SU-DHL-6 (cell line): ENCODE results near the gene MEX3A.

Source experiments
- H2AFZ ChIP-seq: fragments of 200-600 bp; sonication (generic); 2 replicates; pipeline ENCODE4 v1.6.1; 2014; ENCODE audit warnings: low read depth, mild to moderate bottlenecking, moderate library complexity, mixed read lengths, antibody characterized with exemption, low read length; ENCODE audit not compliant: severe bottlenecking
- H3F3A ChIP-seq: fragments of 200-600 bp; shearing (Covaris generic); 2 replicates; pipeline ENCODE4 v1.6.0; 2016; ENCODE audit warnings: antibody characterized with exemption, mild to moderate bottlenecking; ENCODE audit not compliant: insufficient read depth
- H3K27ac ChIP-seq: fragments of 200-600 bp; sonication (generic); 2 replicates; pipeline ENCODE4 v1.5.1; 2016; ENCODE audit warnings: low read depth, mild to moderate bottlenecking, low read length, moderate library complexity, mixed read lengths
- H3K27me3 ChIP-seq: fragments of 200-600 bp; sonication (generic), shearing (Covaris generic); 2 replicates; pipeline ENCODE4 v1.6.0; 2014; ENCODE audit warnings: mild to moderate bottlenecking, low read length
- H3K36me3 ChIP-seq: fragments of 200-600 bp; sonication (generic); 2 replicates; pipeline ENCODE4 v1.6.1; 2014; ENCODE audit warnings: mild to moderate bottlenecking, low read length, mixed read lengths
- H3K4me2 ChIP-seq: fragments of 300-600, 200-600 bp; shearing (Covaris generic), sonication (generic); 2 replicates; pipeline ENCODE4 v1.6.0; 2014; ENCODE audit warnings: low read length, low read depth, mild to moderate bottlenecking; ENCODE audit not compliant: poor library complexity, severe bottlenecking
- H3K4me3 ChIP-seq: fragments of 200-600 bp; sonication (generic); 2 replicates; pipeline ENCODE4 v1.5.1; 2014; ENCODE audit warnings: antibody characterized with exemption, low read length, mild to moderate bottlenecking, mixed read lengths; ENCODE audit not compliant: insufficient read depth, poor library complexity, severe bottlenecking
- H3K79me2 ChIP-seq: fragments of 200-600 bp; sonication (generic); 2 replicates; pipeline ENCODE4 v1.6.1; 2014; ENCODE audit warnings: mild to moderate bottlenecking, low read length, moderate library complexity; ENCODE audit not compliant: insufficient read depth
- H3K9ac ChIP-seq: fragments of 200-600 bp; sonication (generic); 2 replicates; pipeline ENCODE4 v1.7.0; 2014; ENCODE audit warnings: mild to moderate bottlenecking, low read length
- H3K9me2 ChIP-seq: fragments of 200-600 bp; sonication (generic); replicated peaks from 2 replicates; pipeline ENCODE4 v1.6.1; 2014; ENCODE audit warnings: low read length; ENCODE audit not compliant: insufficient read depth
- H3K9me3 ChIP-seq: fragments of 200-600 bp; sonication (generic); 2 replicates; pipeline ENCODE4 v1.6.1; 2014; ENCODE audit warnings: low read length, mixed read lengths; ENCODE audit not compliant: insufficient read depth
- H4K20me1 ChIP-seq: fragments of 200-600 bp; sonication (generic); 2 replicates; pipeline ENCODE4 v1.6.1; 2014; ENCODE audit warnings: low read depth, mild to moderate bottlenecking, antibody characterized with exemption, low read length, moderate library complexity, mixed read lengths
- CTCF ChIP-seq: fragments of 200-600 bp; sonication (generic); IDR thresholded peaks from one replicate; pipeline ENCODE4 v1.5.1; 2017; ENCODE audit warnings: antibody characterized with exemption, mild to moderate bottlenecking, low read length, moderate library complexity; ENCODE audit not compliant: insufficient read depth, poor library complexity, severe bottlenecking
- EZH2phosphoT487 ChIP-seq: fragments of 200-600 bp; sonication (generic), shearing (Covaris generic); conservative IDR thresholded peaks from 2 replicates; pipeline ENCODE4 v1.6.1; 2018; ENCODE audit warnings: mild to moderate bottlenecking, antibody characterized with exemption, low read length, moderate library complexity, mixed read lengths

MEX3A gene

GRCh38 chr1:156050376-156050775, 31.9 kb downstream of the MEX3A start:
- H3F3A ChIP-seq: peaks cover 5% of the 10 kb centered on the region
- no peak overlapping the region for H3K4me3 ChIP-seq
- H4K20me1 ChIP-seq: no peaks in the 10 kb centered on the region
- H3K4me2 ChIP-seq: no peak overlapping the region
- no peaks in the 10 kb centered on the region for H3K27me3 ChIP-seq
- no peak overlapping the region for H3K9ac ChIP-seq
- no peaks in the 10 kb centered on the region for H3K9me3 ChIP-seq
- H3K9me2 ChIP-seq: no peaks in the 10 kb centered on the region
- H3K27ac ChIP-seq: no peak overlapping the region
- H3K36me3 ChIP-seq: peaks cover 2% of the 10 kb centered on the region; the same call in 1 of the 2 replicates
- TF ChIP-seq EZH2phosphoT487 (no peak), CTCF (no peak)
- H3K79me2 ChIP-seq: peaks cover 11% of the 10 kb centered on the region
- no peak overlapping the region for H2AFZ ChIP-seq

- Histone ChIP-seq H3K4me3 (no peak overlapping the region), H3K9me2 (no peaks in the 10 kb centered on the region), H2AFZ (no peak overlapping the region), H3K9me3 (no peaks in the 10 kb centered on the region), H3F3A (no peaks in the 10 kb centered on the region), H3K79me2 (peaks cover 9% of the 10 kb centered on the region), H3K27me3 (no peaks in the 10 kb centered on the region), H3K4me2 (no peak overlapping the region), H3K27ac (no peak overlapping the region), H3K9ac (no peak overlapping the region), H4K20me1 (no peaks in the 10 kb centered on the region), H3K36me3 (peaks cover 2% of the 10 kb centered on the region; the same call in 1 of the 2 replicates)
- TF ChIP-seq CTCF: no peak
- TF ChIP-seq EZH2phosphoT487: no peak
Observed at GRCh38 chr1:156048663-156049258, 33.5 kb downstream of the MEX3A start.

- no peak overlapping the region for H3K4me2 ChIP-seq
- no peaks in the 10 kb centered on the region for H3K79me2 ChIP-seq
- no peaks in the 10 kb centered on the region for H3K9me3 ChIP-seq
- no peaks in the 10 kb centered on the region for H3K27me3 ChIP-seq
- H4K20me1 ChIP-seq: no peaks in the 10 kb centered on the region
- H3K36me3 ChIP-seq: peaks cover 2% of the 10 kb centered on the region; the same call in 1 of the 2 replicates
- TF ChIP-seq EZH2phosphoT487 (no peak), CTCF (no peak)
- no peak overlapping the region for H2AFZ ChIP-seq
- H3K9ac ChIP-seq: no peak overlapping the region
- no peaks in the 10 kb centered on the region for H3K9me2 ChIP-seq
- no peak overlapping the region for H3K27ac ChIP-seq
- H3F3A ChIP-seq: no peaks in the 10 kb centered on the region
- no peak overlapping the region for H3K4me3 ChIP-seq
Observed at GRCh38 chr1:156045076-156045475, 37.2 kb downstream of the MEX3A start.
